Measurements from ENCODE around the gene NAA38.

Gene NAA38

GRCh38 chr17:7856811-7857712, at the start of gene NAA38:
TSS of gene NAA38 (minus strand) at chr17:7857559. CDS start at chr17:7857463, 96 bp downstream.
- peak; percentile 99 for DNase-seq (ENCODE audit: low read depth, low spot score)

GRCh38 chr17:7903154-7904103, 46.1 kb upstream of the NAA38 start:
- DNase-seq (ENCODE audit: low read depth, low spot score): no peak

GRCh38 chr17:7897773-7898172, 40.4 kb upstream of the NAA38 start:
- DNase-seq (ENCODE audit: low read depth, low spot score): peak; percentile 41

- no peak for DNase-seq (ENCODE audit: low read depth, low spot score)
Measured at GRCh38 chr17:7897090-7897489, 39.7 kb upstream of the NAA38 start.

GRCh38 chr17:7894866-7895265, 37.5 kb upstream of the NAA38 start:
- no peak for DNase-seq (ENCODE audit: low read depth, low spot score)

GRCh38 chr17:7894226-7894625, 36.9 kb upstream of the NAA38 start:
- no peak for DNase-seq (ENCODE audit: low read depth, low spot score)

- DNase-seq (ENCODE audit: low read depth, low spot score): no peak
Measured at GRCh38 chr17:7893187-7893880, 36.0 kb upstream of the NAA38 start.

- peak; percentile 95 for DNase-seq (ENCODE audit: low read depth, low spot score)
Measured at GRCh38 chr17:7889166-7889955, 32.0 kb upstream of the NAA38 start.

- DNase-seq (ENCODE audit: low read depth, low spot score): no peak
Measured at GRCh38 chr17:7888184-7888920, 31.0 kb upstream of the NAA38 start, which contains the start of gene CHD3. TSS of gene CHD3 (plus strand) at chr17:7888789. CDS start at chr17:7889001, 212 bp downstream.

GRCh38 chr17:7887482-7888183, 30.3 kb upstream of the NAA38 start:
- DNase-seq (ENCODE audit: low read depth, low spot score): peak; percentile 99

- no peak for DNase-seq (ENCODE audit: low read depth, low spot score)
Measured at GRCh38 chr17:7887038-7887481, 29.7 kb upstream of the NAA38 start.

GRCh38 chr17:7886227-7887037, 29.1 kb upstream of the NAA38 start:
- peak; percentile 52 for DNase-seq (ENCODE audit: low read depth, low spot score)

GRCh38 chr17:7885367-7886226, 28.2 kb upstream of the NAA38 start:
- DNase-seq (ENCODE audit: low read depth, low spot score): peak; percentile 52

- DNase-seq (ENCODE audit: low read depth, low spot score): peak; percentile 24
Measured at GRCh38 chr17:7884581-7885366, 27.4 kb upstream of the NAA38 start.

GRCh38 chr17:7883781-7884386, 26.5 kb upstream of the NAA38 start:
- peak; percentile 37 for DNase-seq (ENCODE audit: low read depth, low spot score)

GRCh38 chr17:7882629-7883028, 25.3 kb upstream of the NAA38 start:
- no peak for DNase-seq (ENCODE audit: low read depth, low spot score)
